Tibial nerve (tissue), 4 donors: Measurements from ENCODE around the gene OLFML3. TPM values are rescaled to one million over a fixed set of nuclear protein-coding genes. Genes with fewer than 3 reads are reported as not detected.

Experiments used
- DNase-seq, 2 donors: peaks; one replicate each; pipeline ENCODE4 v3.0.0-alpha.2; 2019; ENCODE audit warnings: low spot score in 2 of 2
- H3K27ac ChIP-seq, 4 donors: fragments of 200-600 bp; sonication (generic) in 3 of 4; one replicate each; pipeline ENCODE4 v1.5.1; 2017 to 2019; ENCODE audit warnings: mild to moderate bottlenecking in 1 of 4
- H3K27me3 ChIP-seq, 2 donors: fragments of 200-600 bp; sonication (generic) in 1 of 2; one replicate each; pipeline versions ENCODE4 v1.5.1 to v1.6.0; 2017 to 2019
- H3K36me3 ChIP-seq, 3 donors: fragments of 200-600 bp; sonication (generic); one replicate each; pipeline ENCODE4 v1.5.1; 2018 to 2019
- H3K4me1 ChIP-seq, 4 donors: fragments of 200-600 bp; sonication (generic) in 3 of 4; one replicate each; pipeline ENCODE4 v1.5.1; 2017 to 2019
- H3K4me3 ChIP-seq, 4 donors: fragments of 200-600 bp; sonication (generic) in 3 of 4; one replicate each; pipeline ENCODE4 v1.5.1; 2017 to 2019; ENCODE audit warnings: mild to moderate bottlenecking in 1 of 4, moderate library complexity in 1 of 4
- H3K9me3 ChIP-seq, 4 donors: fragments of 200-600 bp; sonication (generic) in 3 of 4; one replicate each; pipeline ENCODE4 v1.5.1; 2017 to 2019
- CTCF ChIP-seq, 5 experiments: fragments of 200-600 bp in 3 of 5; fragments of 450-650 bp in 2 of 5; sonication (generic) in 3 of 5; IDR thresholded peaks; one replicate each; pipeline ENCODE4 v1.5.1; 2016 to 2019; ENCODE audit warnings: antibody characterized with exemption in 5 of 5, mild to moderate bottlenecking in 3 of 5, moderate library complexity in 2 of 5
- EP300 ChIP-seq, 2 donors: sonication (generic); formaldehyde crosslinking; IDR thresholded peaks; one replicate each; pipeline ENCODE4 v1.6.1; 2017; ENCODE audit warnings: antibody characterized with exemption in 2 of 2, mild to moderate bottlenecking in 1 of 2
- POLR2A ChIP-seq, 2 donors: fragments of 450-650 bp; IDR thresholded peaks; one replicate each; pipeline ENCODE4 v1.6.1; 2017; ENCODE audit warnings: antibody characterized with exemption in 2 of 2, mild to moderate bottlenecking in 2 of 2, moderate library complexity in 2 of 2
- WGBS, 2 donors: methylation state at CpG; one replicate each; pipeline ENCODE4 v1.1.5; 2018; 5-methylcytosine and 5-hydroxymethylcytosine counted together
- total RNA-seq, 4 donors: library from RNA; depleted of rRNA; stranded (reverse); fragments of >200 nt; gene quantifications; one replicate each; pipeline ENCODE4 v1.1.0, GENCODE V29; 2016

The OLFML3 gene
- total RNA-seq, 4 donors from 2014 or later, result 19.2 to 168 (median 50.0) TPM

GRCh38 chr1:113938192-113938591 lies 41.1 kb upstream of the OLFML3 start:
- Histone ChIP-seq H3K36me3 (peaks cover 0 to 29% (median 0%) of the 10 kb centered on the region in 3 donors), H3K4me1 (peaks cover 0 to 67% (median 12%) of the 10 kb centered on the region in 4 donors), H3K9me3 (no peaks in the 10 kb centered on the region), H3K27ac (no peak overlapping the region), H3K4me3 (no peak overlapping the region), H3K27me3 (no peaks in the 10 kb centered on the region)
- TF ChIP-seq POLR2A (IDR thresholded peaks at IDR 0.05) (no peak), EP300 (IDR thresholded peaks at IDR 0.05) (no peak), CTCF (IDR thresholded peaks at IDR 0.05) (no peak)
- 74 to 84% methylated on average over 5 of the region's 5 CpGs for WGBS, 2 donors
- DNase-seq, result no peak

GRCh38 chr1:113940365-113941244 lies 38.7 kb upstream of the OLFML3 start:
- Histone ChIP-seq H3K27me3 (no peaks in the 10 kb centered on the region), H3K27ac (no peak overlapping the region), H3K4me3 (no peak overlapping the region), H3K36me3 (peaks cover 0 to 47% (median 0%) of the 10 kb centered on the region in 3 donors), H3K9me3 (no peaks in the 10 kb centered on the region), H3K4me1 (peaks cover 0 to 51% (median 4%) of the 10 kb centered on the region in 4 donors)
- TF ChIP-seq POLR2A (IDR thresholded peaks at IDR 0.05) (no peak), CTCF (IDR thresholded peaks at IDR 0.05) (no peak), EP300 (IDR thresholded peaks at IDR 0.05) (no peak)
- 82% methylated on average over 16 of the region's 16 CpGs for WGBS, 2 donors
- DNase-seq, result no peak

GRCh38 chr1:113941245-113941559 lies 38.1 kb upstream of the OLFML3 start:
- TF ChIP-seq POLR2A (IDR thresholded peaks at IDR 0.05) (no peak), CTCF (IDR thresholded peaks at IDR 0.05) (no peak)
- Histone ChIP-seq H3K4me3 (no peak overlapping the region), H3K9me3 (no peaks in the 10 kb centered on the region), H3K4me1 (peaks cover 0 to 51% (median 2%) of the 10 kb centered on the region in 4 donors), H3K27me3 (no peaks in the 10 kb centered on the region), H3K36me3 (peaks cover 0 to 51% (median 0%) of the 10 kb centered on the region in 3 donors), H3K27ac (no peak overlapping the region)
- 82 to 91% methylated on average over 7 of the region's 7 CpGs for WGBS, 2 donors
- no peak for DNase-seq

- Histone ChIP-seq H3K36me3 (peaks cover 0 to 51% (median 0%) of the 10 kb centered on the region in 3 donors), H3K27me3 (no peaks in the 10 kb centered on the region), H3K4me1 (peaks cover 0 to 57% (median 11%) of the 10 kb centered on the region in 4 donors), H3K4me3 (no peak overlapping the region), H3K27ac (no peak overlapping the region), H3K9me3 (no peaks in the 10 kb centered on the region)
- no peak for DNase-seq
- TF ChIP-seq EP300 (IDR thresholded peaks at IDR 0.05) (no peak), CTCF (IDR thresholded peaks at IDR 0.05) (no peak), POLR2A (IDR thresholded peaks at IDR 0.05) (no peak)
Measured at GRCh38 chr1:113942527-113942926, 36.7 kb upstream of the OLFML3 start.

GRCh38 chr1:113943028-113943811 lies 36.1 kb upstream of the OLFML3 start:
- H3K27ac ChIP-seq, result no peak overlapping the region
- DNase-seq, result no peak
- H3K4me1 ChIP-seq, result peaks cover 0 to 59% (median 12%) of the 10 kb centered on the region in 4 donors
- H3K27me3 ChIP-seq, result no peaks in the 10 kb centered on the region
- peaks cover 0 to 51% (median 0%) of the 10 kb centered on the region in 3 donors for H3K36me3 ChIP-seq
- H3K4me3 ChIP-seq, result no peak overlapping the region
- no peaks in the 10 kb centered on the region for H3K9me3 ChIP-seq
- TF ChIP-seq POLR2A (IDR thresholded peaks at IDR 0.05), result no peak
- no peak for TF ChIP-seq EP300 (IDR thresholded peaks at IDR 0.05)
- no peak for TF ChIP-seq CTCF (IDR thresholded peaks at IDR 0.05)
